ENCODE data around the gene PIK3R3. TPM values are rescaled to one million over a fixed set of nuclear protein-coding genes. Genes with fewer than 3 reads are reported as not detected.

Gene PIK3R3
- total and polyA plus RNA-seq, 4 donors = 29.0 to 63.1 (median 54.4) TPM

DNA sequence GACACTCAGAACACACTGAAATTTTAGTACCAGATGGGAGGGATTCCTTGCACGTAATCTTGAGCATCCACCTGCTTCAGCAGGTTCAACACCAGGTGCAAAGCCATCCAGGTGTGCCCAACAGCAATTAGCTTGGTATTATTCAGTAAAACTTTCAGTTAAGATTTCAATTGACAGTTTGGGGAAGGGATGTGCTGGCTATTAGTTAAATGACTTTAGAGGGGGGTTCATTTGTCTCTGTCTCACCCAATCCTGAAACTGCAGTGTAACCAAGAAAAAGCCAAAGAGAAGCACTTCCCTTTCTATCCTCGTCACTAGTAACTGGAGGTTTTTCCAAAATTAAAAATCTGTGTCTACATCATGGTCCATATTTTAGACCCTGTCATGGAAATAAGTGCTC, 90.9 kb downstream of the PIK3R3 start:
- peaks cover 27% of the 10 kb centered on the region for H3K4me1 ChIP-seq (ENCODE audit: control insufficient read depth, insufficient read depth, low read length)
- peaks cover 25% of the 10 kb centered on the region for H3K36me3 ChIP-seq (ENCODE audit: control insufficient read depth, insufficient read depth, low read length)
- no peaks in the 10 kb centered on the region for H3K27me3 ChIP-seq (ENCODE audit: control insufficient read depth, insufficient read depth, low read length)
- DNase-seq (ENCODE audit: low read depth in 4 of 6, low spot score in 6 of 6) = no peak
- H3K4me3 ChIP-seq (ENCODE audit: low read depth, low read length) = no peak overlapping the region
- no peaks in the 10 kb centered on the region for H3K9me3 ChIP-seq (ENCODE audit: control insufficient read depth, insufficient read depth, low read length)
- no peak overlapping the region for H3K27ac ChIP-seq (ENCODE audit: low read depth, low read length)
- WGBS (ENCODE audit: insufficient coverage) = no CpG with 5 or more reads among the region's 2 CpGs

DNA sequence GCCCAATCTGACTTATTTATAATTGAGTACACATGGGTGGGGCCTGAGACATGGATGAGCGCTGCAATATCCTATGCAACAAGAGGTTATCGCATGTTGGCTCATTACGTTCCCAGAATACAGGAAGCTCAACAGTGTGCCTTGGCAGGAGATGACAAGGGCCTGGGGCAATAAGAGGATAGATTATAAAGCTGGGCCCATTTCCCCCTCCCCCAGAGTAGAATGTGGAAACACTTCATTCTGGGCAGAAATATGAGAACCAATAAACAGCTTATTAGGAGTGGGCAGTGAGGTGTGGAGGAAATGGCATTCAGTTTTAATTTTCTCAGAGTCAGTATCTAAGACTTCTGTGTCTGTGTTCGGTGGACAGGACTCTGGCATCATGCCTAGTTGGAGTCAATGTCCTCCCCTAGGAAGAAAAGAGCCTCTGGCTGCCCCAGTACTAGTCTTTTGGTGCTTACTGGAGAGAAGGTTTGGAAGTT, 92.8 kb downstream of the PIK3R3 start:
- Histone ChIP-seq H3K4me3 (ENCODE audit: low read depth, low read length) (no peak overlapping the region), H3K4me1 (ENCODE audit: control insufficient read depth, insufficient read depth, low read length) (peaks cover 27% of the 10 kb centered on the region), H3K36me3 (ENCODE audit: control insufficient read depth, insufficient read depth, low read length) (peaks cover 41% of the 10 kb centered on the region), H3K27ac (ENCODE audit: low read depth, low read length) (no peak overlapping the region), H3K27me3 (ENCODE audit: control insufficient read depth, insufficient read depth, low read length) (no peaks in the 10 kb centered on the region), H3K9me3 (ENCODE audit: control insufficient read depth, insufficient read depth, low read length) (no peaks in the 10 kb centered on the region)
- 0% methylated on average over 1 of the region's 4 CpGs for WGBS (ENCODE audit: insufficient coverage)
- peak in 3 of 6 donors; percentile 20 to 55 (median 52) for DNase-seq (ENCODE audit: low read depth in 4 of 6, low spot score in 6 of 6)

DNA sequence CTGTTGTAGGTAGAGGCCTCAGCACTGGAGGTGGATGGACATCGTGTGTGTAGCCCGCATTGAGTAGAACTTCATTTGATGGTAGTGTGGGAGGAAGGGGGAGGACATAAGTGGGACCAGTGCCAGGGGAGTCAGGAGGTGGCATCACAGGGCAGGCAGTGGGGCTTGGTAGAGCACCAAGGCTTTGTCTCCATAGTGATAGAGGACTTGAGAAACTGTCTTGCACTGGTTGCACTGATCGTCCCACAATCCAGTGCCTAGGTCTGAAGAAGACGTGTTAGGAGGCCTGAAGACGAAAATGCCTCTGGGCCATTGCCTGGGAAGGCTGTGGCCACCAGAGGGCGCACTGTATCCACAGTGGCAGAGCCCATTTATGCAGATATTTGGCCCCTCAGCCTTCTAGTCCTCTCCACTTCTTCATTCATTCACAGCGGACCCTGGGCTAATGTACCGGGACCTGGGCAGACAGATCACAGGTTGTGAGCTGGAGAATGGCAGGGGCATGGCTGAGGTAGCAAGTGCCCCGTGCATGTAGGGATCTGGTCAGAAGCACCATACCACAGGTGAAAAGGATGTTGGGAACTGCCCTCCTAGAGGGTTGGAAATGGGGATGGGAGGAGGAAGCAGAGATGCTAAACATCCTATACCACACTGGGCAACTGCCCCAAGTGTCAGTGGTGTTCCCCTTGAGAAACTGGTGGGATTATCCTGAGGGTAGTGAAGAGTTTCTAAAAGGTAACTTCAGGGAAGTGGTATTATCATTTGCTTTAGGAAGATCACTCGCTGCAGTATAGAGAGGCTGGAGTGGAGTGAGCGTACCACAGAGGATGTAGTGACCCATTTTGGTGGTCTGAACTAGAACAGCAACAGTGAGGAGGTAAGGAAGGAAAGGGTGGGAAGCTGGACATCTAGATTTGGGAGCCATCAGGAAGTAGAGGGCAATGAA, 95.3 kb downstream of the PIK3R3 start:
- Histone ChIP-seq H3K4me1 (ENCODE audit: control insufficient read depth, insufficient read depth, low read length) (peaks cover 16% of the 10 kb centered on the region), H3K4me3 (ENCODE audit: low read depth, low read length) (no peak overlapping the region), H3K27me3 (ENCODE audit: control insufficient read depth, insufficient read depth, low read length) (no peaks in the 10 kb centered on the region), H3K9me3 (ENCODE audit: control insufficient read depth, insufficient read depth, low read length) (no peaks in the 10 kb centered on the region), H3K36me3 (ENCODE audit: control insufficient read depth, insufficient read depth, low read length) (peaks cover 62% of the 10 kb centered on the region), H3K27ac (ENCODE audit: low read depth, low read length) (no peak overlapping the region)
- peak; percentile 44 to 92 (median 64) for DNase-seq (ENCODE audit: low read depth in 4 of 6, low spot score in 6 of 6)
- WGBS (ENCODE audit: insufficient coverage) = 38% methylated on average over 9 of the region's 11 CpGs

DNA sequence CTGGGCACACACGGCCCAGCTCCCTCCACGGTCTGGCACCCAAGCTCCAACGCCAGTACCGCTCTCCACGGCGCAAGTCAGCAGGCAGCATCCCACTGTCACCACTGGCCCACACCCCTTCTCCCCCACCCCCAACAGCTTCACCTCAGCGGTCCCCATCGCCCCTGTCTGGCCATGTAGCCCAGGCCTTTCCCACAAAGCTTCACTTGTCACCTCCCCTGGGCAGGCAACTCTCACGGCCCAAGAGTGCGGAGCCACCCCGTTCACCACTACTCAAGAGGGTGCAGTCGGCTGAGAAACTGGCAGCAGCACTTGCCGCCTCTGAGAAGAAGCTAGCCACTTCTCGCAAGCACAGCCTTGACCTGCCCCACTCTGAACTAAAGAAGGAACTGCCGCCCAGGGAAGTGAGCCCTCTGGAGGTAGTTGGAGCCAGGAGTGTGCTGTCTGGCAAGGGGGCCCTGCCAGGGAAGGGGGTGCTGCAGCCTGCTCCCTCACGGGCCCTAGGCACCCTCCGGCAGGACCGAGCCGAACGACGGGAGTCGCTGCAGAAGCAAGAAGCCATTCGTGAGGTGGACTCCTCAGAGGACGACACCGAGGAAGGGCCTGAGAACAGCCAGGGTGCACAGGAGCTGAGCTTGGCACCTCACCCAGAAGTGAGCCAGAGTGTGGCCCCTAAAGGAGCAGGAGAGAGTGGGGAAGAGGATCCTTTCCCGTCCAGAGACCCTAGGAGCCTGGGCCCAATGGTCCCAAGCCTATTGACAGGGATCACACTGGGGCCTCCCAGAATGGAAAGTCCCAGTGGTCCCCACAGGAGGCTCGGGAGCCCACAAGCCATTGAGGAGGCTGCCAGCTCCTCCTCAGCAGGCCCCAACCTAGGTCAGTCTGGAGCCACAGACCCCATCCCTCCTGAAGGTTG, 97.6 kb downstream of the PIK3R3 start:
- Histone ChIP-seq H3K27me3 (ENCODE audit: control insufficient read depth, insufficient read depth, low read length) (no peaks in the 10 kb centered on the region), H3K27ac (ENCODE audit: low read depth, low read length) (no peak overlapping the region)
- WGBS (ENCODE audit: insufficient coverage) = 84% methylated on average over 27 of the region's 27 CpGs

DNA sequence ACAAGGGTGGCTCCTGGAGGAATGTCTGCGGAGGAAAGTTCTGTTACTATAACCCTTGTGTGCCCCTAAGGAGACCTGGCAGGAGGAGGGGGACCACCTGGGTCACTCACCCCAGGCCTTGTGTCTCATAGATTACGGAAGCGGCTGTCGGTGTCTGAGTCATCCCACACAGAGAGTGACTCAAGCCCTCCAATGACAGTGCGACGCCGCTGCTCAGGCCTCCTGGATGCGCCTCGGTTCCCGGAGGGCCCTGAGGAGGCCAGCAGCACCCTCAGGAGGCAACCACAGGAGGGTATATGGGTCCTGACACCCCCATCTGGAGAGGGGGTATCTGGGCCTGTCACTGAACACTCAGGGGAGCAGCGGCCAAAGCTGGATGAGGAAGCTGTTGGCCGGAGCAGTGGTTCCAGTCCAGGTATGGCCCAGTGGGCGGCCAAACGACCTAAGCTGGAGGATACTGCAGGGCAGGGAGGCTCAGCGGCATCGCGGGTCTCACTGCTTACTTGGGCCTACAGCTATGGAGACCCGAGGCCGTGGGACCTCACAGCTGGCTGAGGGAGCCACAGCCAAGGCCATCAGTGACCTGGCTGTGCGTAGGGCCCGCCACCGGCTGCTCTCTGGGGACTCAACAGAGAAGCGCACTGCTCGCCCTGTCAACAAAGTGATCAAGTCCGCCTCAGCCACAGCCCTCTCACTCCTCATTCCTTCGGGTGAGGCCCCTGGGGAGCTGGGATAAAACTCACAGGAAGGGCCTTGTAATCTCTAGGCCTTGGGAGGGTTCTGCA, 101.4 kb downstream of the PIK3R3 start:
- Histone ChIP-seq H3K9me3 (ENCODE audit: control insufficient read depth, insufficient read depth, low read length) (no peaks in the 10 kb centered on the region), H3K27me3 (ENCODE audit: control insufficient read depth, insufficient read depth, low read length) (no peaks in the 10 kb centered on the region), H3K4me1 (ENCODE audit: control insufficient read depth, insufficient read depth, low read length) (no peaks in the 10 kb centered on the region), H3K27ac (ENCODE audit: low read depth, low read length) (no peak overlapping the region), H3K4me3 (ENCODE audit: low read depth, low read length) (no peak overlapping the region), H3K36me3 (ENCODE audit: control insufficient read depth, insufficient read depth, low read length) (peaks cover 78% of the 10 kb centered on the region)
- DNase-seq (ENCODE audit: low read depth in 4 of 6, low spot score in 6 of 6) = no peak
- WGBS (ENCODE audit: insufficient coverage) = 96% methylated on average over 24 of the region's 26 CpGs

More for the DNA sequence above, 97.6 kb downstream of the PIK3R3 start:
- DNase-seq (ENCODE audit: low read depth in 4 of 6, low spot score in 6 of 6) = no peak
- Histone ChIP-seq H3K4me3 (ENCODE audit: low read depth, low read length) (no peak overlapping the region), H3K9me3 (ENCODE audit: control insufficient read depth, insufficient read depth, low read length) (no peaks in the 10 kb centered on the region), H3K36me3 (ENCODE audit: control insufficient read depth, insufficient read depth, low read length) (peaks cover 76% of the 10 kb centered on the region), H3K4me1 (ENCODE audit: control insufficient read depth, insufficient read depth, low read length) (peaks cover 6% of the 10 kb centered on the region)

DNA sequence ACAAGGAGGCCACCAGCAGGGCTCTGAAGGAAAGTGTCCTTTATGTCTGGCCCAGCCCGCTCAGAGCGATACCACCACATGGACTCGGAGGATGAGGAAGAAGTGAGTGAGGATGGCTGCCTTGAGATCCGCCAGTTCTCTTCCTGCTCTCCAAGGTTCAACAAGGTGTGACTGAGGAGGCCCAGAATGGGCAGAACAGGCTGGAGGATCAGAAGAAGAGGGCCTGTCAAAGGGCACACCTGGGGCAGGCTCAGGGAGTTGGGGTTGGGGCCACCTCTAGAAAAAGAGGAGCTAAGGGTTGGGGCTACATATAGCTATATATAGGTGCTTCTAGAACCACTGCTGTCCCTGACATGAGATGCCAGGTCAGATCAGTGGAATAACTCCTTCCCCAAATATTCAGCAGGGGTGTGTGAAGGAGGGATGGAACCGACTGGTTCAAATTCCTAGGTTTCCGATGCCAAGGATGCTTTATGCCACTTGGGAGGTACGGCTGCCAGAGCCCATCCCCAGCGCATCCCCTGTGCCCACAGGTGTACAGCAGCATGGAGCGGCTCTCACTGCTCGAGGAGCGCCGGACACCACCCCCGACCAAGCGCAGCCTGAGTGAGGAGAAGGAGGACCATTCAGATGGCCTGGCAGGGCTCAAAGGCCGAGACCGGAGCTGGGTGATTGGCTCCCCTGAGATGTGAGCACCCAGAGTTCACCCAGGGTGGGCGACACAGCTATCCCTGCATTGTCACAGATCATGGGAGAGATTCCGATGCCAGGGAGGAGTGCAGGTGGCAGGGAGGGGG, 102.2 kb downstream of the PIK3R3 start:
- Histone ChIP-seq H3K4me3 (ENCODE audit: low read depth, low read length) (no peak overlapping the region), H3K36me3 (ENCODE audit: control insufficient read depth, insufficient read depth, low read length) (peaks cover 72% of the 10 kb centered on the region), H3K27ac (ENCODE audit: low read depth, low read length) (no peak overlapping the region), H3K4me1 (ENCODE audit: control insufficient read depth, insufficient read depth, low read length) (no peaks in the 10 kb centered on the region), H3K9me3 (ENCODE audit: control insufficient read depth, insufficient read depth, low read length) (no peaks in the 10 kb centered on the region), H3K27me3 (ENCODE audit: control insufficient read depth, insufficient read depth, low read length) (no peaks in the 10 kb centered on the region)
- no peak for DNase-seq (ENCODE audit: low read depth in 4 of 6, low spot score in 6 of 6)
- 95% methylated on average over 18 of the region's 18 CpGs for WGBS (ENCODE audit: insufficient coverage)

DNA sequence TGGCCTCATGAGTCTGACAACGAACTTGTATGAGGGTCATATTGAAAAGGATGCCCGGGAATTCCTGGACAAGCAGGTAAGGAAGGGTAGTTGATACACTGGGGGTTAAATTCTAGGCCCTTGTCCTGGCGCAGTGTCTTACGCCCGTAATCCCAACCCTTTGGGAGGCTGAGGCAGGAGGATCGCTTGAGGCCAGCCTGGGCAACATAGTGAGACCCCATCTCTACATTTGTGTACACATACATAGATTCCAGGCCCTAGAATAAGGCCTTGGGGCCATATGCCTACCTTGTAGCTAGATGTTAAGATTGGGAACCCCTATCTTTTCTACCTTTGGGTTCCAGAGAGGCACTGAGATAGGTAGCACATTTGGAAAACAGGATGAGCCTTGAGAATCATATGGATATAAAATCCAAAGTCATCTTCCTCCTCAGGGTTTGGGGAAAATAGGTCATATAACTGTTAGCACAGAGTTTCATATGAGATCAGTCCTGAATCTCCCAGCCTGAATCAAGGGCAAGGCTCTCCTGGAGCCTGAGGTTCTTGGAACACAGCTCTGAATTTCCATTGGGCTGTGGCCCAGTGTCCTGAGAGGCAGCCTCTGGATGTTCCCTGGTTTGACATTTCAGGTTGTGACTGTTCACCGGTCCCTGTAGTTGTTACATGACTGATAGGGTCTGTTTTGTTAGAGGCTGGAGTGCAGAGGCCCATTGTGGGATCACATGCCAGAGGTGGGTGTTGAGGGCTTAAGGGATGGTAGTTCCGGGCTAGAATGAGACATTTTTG, 104.4 kb downstream of the PIK3R3 start:
- Histone ChIP-seq H3K9me3 (ENCODE audit: control insufficient read depth, insufficient read depth, low read length) (no peaks in the 10 kb centered on the region), H3K27me3 (ENCODE audit: control insufficient read depth, insufficient read depth, low read length) (no peaks in the 10 kb centered on the region), H3K27ac (ENCODE audit: low read depth, low read length) (no peak overlapping the region), H3K4me1 (ENCODE audit: control insufficient read depth, insufficient read depth, low read length) (no peaks in the 10 kb centered on the region), H3K4me3 (ENCODE audit: low read depth, low read length) (no peak overlapping the region), H3K36me3 (ENCODE audit: control insufficient read depth, insufficient read depth, low read length) (peaks cover 59% of the 10 kb centered on the region)
- 98% methylated on average over 4 of the region's 8 CpGs for WGBS (ENCODE audit: insufficient coverage)
- no peak for DNase-seq (ENCODE audit: low read depth in 4 of 6, low spot score in 6 of 6)

DNA sequence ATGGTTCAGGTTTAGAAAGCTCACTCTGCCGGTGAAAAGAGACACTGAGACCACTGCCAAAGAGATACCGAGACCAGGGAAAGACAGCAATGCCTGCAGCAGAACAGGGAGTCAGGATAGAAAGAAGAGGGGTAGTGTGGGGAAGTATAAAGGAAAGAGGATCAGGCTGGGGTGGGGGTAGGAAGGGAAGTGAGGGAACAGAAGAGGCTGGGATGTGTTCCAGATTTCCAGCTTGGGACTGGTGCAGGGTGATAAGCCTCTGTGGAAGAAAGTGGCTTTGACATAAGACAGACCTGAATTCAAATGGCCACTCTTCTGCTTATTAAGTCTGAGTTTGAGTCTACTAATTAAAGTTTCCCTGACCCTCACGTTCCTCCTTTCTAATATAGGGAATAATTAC, 105.9 kb downstream of the PIK3R3 start:
- Histone ChIP-seq H3K4me1 (ENCODE audit: control insufficient read depth, insufficient read depth, low read length) (no peaks in the 10 kb centered on the region), H3K27ac (ENCODE audit: low read depth, low read length) (no peak overlapping the region), H3K4me3 (ENCODE audit: low read depth, low read length) (no peak overlapping the region), H3K9me3 (ENCODE audit: control insufficient read depth, insufficient read depth, low read length) (no peaks in the 10 kb centered on the region), H3K36me3 (ENCODE audit: control insufficient read depth, insufficient read depth, low read length) (peaks cover 55% of the 10 kb centered on the region), H3K27me3 (ENCODE audit: control insufficient read depth, insufficient read depth, low read length) (no peaks in the 10 kb centered on the region)
- DNase-seq (ENCODE audit: low read depth in 4 of 6, low spot score in 6 of 6) = no peak
- WGBS (ENCODE audit: insufficient coverage) = 67% methylated on average over 2 of the region's 3 CpGs
